Inflammatory macrophage (primary cell): ENCODE data around the gene TAF4.

Experiments
- DNase-seq, 2 donors: peaks; one replicate each; pipeline ENCODE4 v3.0.0-alpha.2; 2020 to 2022

Gene TAF4

GRCh38 chr20:61940976-61941720 lies 124.5 kb downstream of the TAF4 start:
- DNase-seq, result no peak

GRCh38 chr20:61940491-61940890 lies 125.2 kb downstream of the TAF4 start:
- DNase-seq, result no peak

GRCh38 chr20:61939691-61940360 lies 125.9 kb downstream of the TAF4 start:
- no peak for DNase-seq

- no peak for DNase-seq
These were observed 126.6 kb downstream of the TAF4 start for GRCh38 chr20:61938839-61939690.

- DNase-seq, result no peak
These were observed 127.5 kb downstream of the TAF4 start for GRCh38 chr20:61937963-61938838.

GRCh38 chr20:61937146-61937962 lies 128.3 kb downstream of the TAF4 start:
- no peak for DNase-seq

GRCh38 chr20:61936701-61937131 lies 129.0 kb downstream of the TAF4 start:
- no peak for DNase-seq

- DNase-seq, result no peak
These were observed 129.6 kb downstream of the TAF4 start for GRCh38 chr20:61935926-61936700.

- DNase-seq, result no peak
These were observed 130.8 kb downstream of the TAF4 start for GRCh38 chr20:61934716-61935530.

- DNase-seq, result no peak
These were observed 131.5 kb downstream of the TAF4 start for GRCh38 chr20:61933951-61934715.

GRCh38 chr20:61933481-61933950 lies 132.2 kb downstream of the TAF4 start:
- no peak for DNase-seq

GRCh38 chr20:61932711-61933480 lies 132.8 kb downstream of the TAF4 start:
- no peak for DNase-seq

- no peak for DNase-seq
These were observed 133.5 kb downstream of the TAF4 start for GRCh38 chr20:61932199-61932592.

- no peak for DNase-seq
These were observed 134.0 kb downstream of the TAF4 start for GRCh38 chr20:61931476-61932198.

GRCh38 chr20:61930776-61931475 lies 134.8 kb downstream of the TAF4 start:
- DNase-seq, result no peak

- DNase-seq, result no peak
These were observed 135.6 kb downstream of the TAF4 start for GRCh38 chr20:61929971-61930666.
